Mesenchymal stem cell (in vitro differentiated cells and primary cell): ENCODE results near the gene UPK1A.
A peak's percentile ranks its signal among the peaks of the same experiment; 100 is the strongest.

Experiments
- DNase-seq: peaks from one replicate; pipeline ENCODE4 v3.0.0-alpha.2; 2013
- H2AFZ ChIP-seq: one replicate; pipeline ENCODE4 v1.6.1; 2013; ENCODE audit warnings: low read depth, mild to moderate bottlenecking, control low read depth, inconsistent platforms, low read length, moderate library complexity
- H2AK5ac ChIP-seq: 2 replicates; pipeline ENCODE4 v1.6.1; 2013; ENCODE audit warnings: low read length, moderate library complexity, mild to moderate bottlenecking, inconsistent platforms; ENCODE audit not compliant: severe bottlenecking
- H2BK120ac ChIP-seq: one replicate; pipeline ENCODE4 v1.6.1; 2013; ENCODE audit warnings: low read depth, mild to moderate bottlenecking, inconsistent platforms, low read length, moderate library complexity
- H2BK12ac ChIP-seq, 2 experiments: one replicate each; pipeline ENCODE4 v1.6.1; 2013; ENCODE audit warnings: inconsistent platforms in 2 of 2, low read length in 2 of 2, mild to moderate bottlenecking in 2 of 2, moderate library complexity in 2 of 2, control low read depth in 1 of 2
- H2BK15ac ChIP-seq: one replicate; pipeline ENCODE4 v1.6.1; 2013; ENCODE audit warnings: mild to moderate bottlenecking, low read depth, inconsistent platforms; ENCODE audit not compliant: poor library complexity, severe bottlenecking
- H2BK5ac ChIP-seq: 2 replicates; pipeline ENCODE4 v1.6.1; 2013; ENCODE audit warnings: low read depth, mild to moderate bottlenecking, low read length, control low read depth, inconsistent platforms; ENCODE audit not compliant: poor library complexity, severe bottlenecking
- H3K14ac ChIP-seq, 2 experiments: one replicate each; pipeline ENCODE4 v1.6.1; 2013; ENCODE audit warnings: inconsistent platforms in 2 of 2, low read length in 2 of 2, control low read depth in 1 of 2, mild to moderate bottlenecking in 1 of 2, moderate library complexity in 1 of 2
- H3K18ac ChIP-seq, 2 experiments: one replicate each; pipeline ENCODE4 v1.6.1; 2013; ENCODE audit warnings: inconsistent platforms in 2 of 2, low read length in 2 of 2, control low read depth in 1 of 2, low read depth in 1 of 2, mild to moderate bottlenecking in 1 of 2
- H3K23ac ChIP-seq, 2 experiments: one replicate each; pipeline ENCODE4 v1.6.1; 2013; ENCODE audit warnings: inconsistent platforms in 2 of 2, low read length in 2 of 2, mild to moderate bottlenecking in 2 of 2, moderate library complexity in 2 of 2, control low read depth in 1 of 2
- H3K27ac ChIP-seq: 2 replicates; pipeline ENCODE4 v1.5.1; 2013; ENCODE audit warnings: mild to moderate bottlenecking, moderate library complexity, low read length, control low read depth, inconsistent platforms; ENCODE audit not compliant: poor library complexity, severe bottlenecking
- H3K27me3 ChIP-seq, 2 experiments: 2 replicates each; pipeline versions ENCODE4 v1.6.1 to v1.7.0; 2013; ENCODE audit warnings: low read length in 2 of 2, mild to moderate bottlenecking in 2 of 2, moderate library complexity in 2 of 2, control low read depth in 1 of 2, inconsistent platforms in 1 of 2; ENCODE audit not compliant: control insufficient read depth in 1 of 2, insufficient read depth in 1 of 2
- H3K36me3 ChIP-seq, 2 experiments: 2 replicates each; pipeline versions ENCODE4 v1.6.1 to v1.7.0; 2013; ENCODE audit warnings: low read length in 2 of 2, control low read depth in 1 of 2, inconsistent platforms in 1 of 2, low read depth in 1 of 2, mild to moderate bottlenecking in 1 of 2; ENCODE audit not compliant: insufficient read depth in 2 of 2, control insufficient read depth in 1 of 2
- H3K4ac ChIP-seq, 2 experiments: one replicate each; pipeline ENCODE4 v1.6.1; 2013; ENCODE audit warnings: inconsistent platforms in 2 of 2, low read length in 2 of 2, mild to moderate bottlenecking in 2 of 2, moderate library complexity in 2 of 2, control low read depth in 1 of 2, low read depth in 1 of 2
- H3K4me1 ChIP-seq: 2 replicates; pipeline ENCODE4 v1.6.1; 2013; ENCODE audit warnings: low read depth, low read length, control low read depth; ENCODE audit not compliant: control insufficient read depth, insufficient read depth
- H3K4me2 ChIP-seq: 2 replicates; pipeline ENCODE4 v1.6.1; 2013; ENCODE audit warnings: low read length, mild to moderate bottlenecking, inconsistent platforms; ENCODE audit not compliant: poor library complexity, severe bottlenecking
- H3K4me3 ChIP-seq, 2 experiments: 2 replicates each; pipeline versions ENCODE4 v1.5.1 to v1.7.0; 2013; ENCODE audit warnings: low read length in 2 of 2, mild to moderate bottlenecking in 2 of 2, control low read depth in 1 of 2, low read depth in 1 of 2; ENCODE audit not compliant: insufficient read depth in 1 of 2
- H3K79me1 ChIP-seq: replicated peaks from 2 replicates; pipeline ENCODE4 v1.6.1; 2013; ENCODE audit warnings: mild to moderate bottlenecking, control low read depth, low read length, inconsistent platforms; ENCODE audit not compliant: poor library complexity, severe bottlenecking
- H3K9ac ChIP-seq: 2 replicates; pipeline ENCODE4 v1.7.0; 2013; ENCODE audit warnings: mild to moderate bottlenecking, low read length, moderate library complexity
- H3K9me3 ChIP-seq: 2 replicates; pipeline ENCODE4 v1.7.0; 2013; ENCODE audit warnings: mild to moderate bottlenecking, low read length; ENCODE audit not compliant: control insufficient read depth
- H4K8ac ChIP-seq: one replicate; pipeline ENCODE4 v1.6.1; 2013; ENCODE audit warnings: inconsistent platforms, mild to moderate bottlenecking, low read length, moderate library complexity
- H4K91ac ChIP-seq: one replicate; pipeline ENCODE4 v1.6.1; 2013; ENCODE audit warnings: mild to moderate bottlenecking, low read length, inconsistent platforms
- WGBS: methylation state at CpG from one replicate; pipeline ENCODE4 v1.1.7; 2013; ENCODE audit warnings: mixed read lengths; 5-methylcytosine and 5-hydroxymethylcytosine counted together

Gene UPK1A

GRCh38 chr19:35693835-35694599 lies 27.7 kb downstream of the UPK1A start:
- no peak overlapping the region for H3K14ac ChIP-seq
- no peak overlapping the region for H4K8ac ChIP-seq
- H2BK12ac ChIP-seq, result no peak overlapping the region
- H3K4me2 ChIP-seq, result no peak overlapping the region
- H3K27me3 ChIP-seq, result peaks cover 3 to 9% of the 10 kb centered on the region in 2 experiments
- H2AK5ac ChIP-seq, result no peak overlapping the region
- H3K79me1 ChIP-seq, result no peaks in the 10 kb centered on the region
- 34% methylated on average over 8 of the region's 8 CpGs for WGBS
- H3K36me3 ChIP-seq, result no peaks in the 10 kb centered on the region
- H4K91ac ChIP-seq, result no peak overlapping the region
- peak; percentile 86 for DNase-seq
- H3K27ac ChIP-seq, result no peak overlapping the region
- no peak overlapping the region for H3K4me3 ChIP-seq
- no peak overlapping the region for H2BK5ac ChIP-seq
- H2BK120ac ChIP-seq, result no peak overlapping the region
- no peak overlapping the region for H3K23ac ChIP-seq
- no peaks in the 10 kb centered on the region for H3K9me3 ChIP-seq
- H3K4ac ChIP-seq, result no peak overlapping the region
- H2AFZ ChIP-seq, result no peak overlapping the region
- H2BK15ac ChIP-seq, result no peak overlapping the region
- no peak overlapping the region for H3K9ac ChIP-seq
- no peak overlapping the region for H3K18ac ChIP-seq
- no peaks in the 10 kb centered on the region for H3K4me1 ChIP-seq

GRCh38 chr19:35695895-35696422 lies 29.6 kb downstream of the UPK1A start:
- Histone ChIP-seq H3K4me2 (no peak overlapping the region), H3K9me3 (no peaks in the 10 kb centered on the region), H3K27me3 (peaks cover 3 to 9% of the 10 kb centered on the region in 2 experiments), H3K4me1 (no peaks in the 10 kb centered on the region), H3K27ac (no peak overlapping the region), H2BK15ac (no peak overlapping the region), H3K18ac (no peak overlapping the region), H3K23ac (no peak overlapping the region), H3K4me3 (no peak overlapping the region), H2BK12ac (no peak overlapping the region), H4K91ac (no peak overlapping the region), H3K14ac (no peak overlapping the region), H2BK5ac (no peak overlapping the region), H2AK5ac (no peak overlapping the region), H4K8ac (no peak overlapping the region), H2AFZ (no peak overlapping the region), H3K9ac (no peak overlapping the region), H3K36me3 (no peaks in the 10 kb centered on the region), H2BK120ac (no peak overlapping the region), H3K4ac (no peak overlapping the region), H3K79me1 (no peaks in the 10 kb centered on the region)
- WGBS, result 87% methylated on average over 2 of the region's 2 CpGs
- DNase-seq, result no peak

- H2AFZ ChIP-seq, result no peak overlapping the region
Measured at GRCh38 chr19:35696835-35697234, 30.5 kb downstream of the UPK1A start.

GRCh38 chr19:35702223-35703012 lies 36.1 kb downstream of the UPK1A start:
- no peak overlapping the region for H2AK5ac ChIP-seq
- H3K4ac ChIP-seq, result no peak overlapping the region
- peak overlapping the region; percentile 74 for H3K4me2 ChIP-seq
- peak overlapping the region; percentile 44 for H2AFZ ChIP-seq
- no peak overlapping the region for H3K23ac ChIP-seq
- peak overlapping the region; percentile 65 for H3K9ac ChIP-seq
- H3K9me3 ChIP-seq, result no peaks in the 10 kb centered on the region
- peak overlapping the region in 1 of 2 experiments; percentile 72 for H2BK12ac ChIP-seq
- no peak overlapping the region for H2BK5ac ChIP-seq
- H3K27ac ChIP-seq, result no peak overlapping the region
- no peak overlapping the region for H2BK15ac ChIP-seq
- peak; percentile 98 for DNase-seq
- H3K79me1 ChIP-seq, result no peaks in the 10 kb centered on the region
- no peaks in the 10 kb centered on the region for H3K36me3 ChIP-seq
- WGBS, result under 1% methylated on average over 48 of the region's 50 CpGs
- H3K4me1 ChIP-seq, result peaks cover 7% of the 10 kb centered on the region
- H3K4me3 ChIP-seq, result peak overlapping the region; percentile 57 to 89
- H4K8ac ChIP-seq, result peak overlapping the region; percentile 92
- H3K27me3 ChIP-seq, result peaks cover 0 to 4% of the 10 kb centered on the region in 2 experiments
- H4K91ac ChIP-seq, result no peak overlapping the region
- no peak overlapping the region for H3K18ac ChIP-seq
- H2BK120ac ChIP-seq, result no peak overlapping the region
- no peak overlapping the region for H3K14ac ChIP-seq

More at GRCh38 chr19:35696835-35697234, 30.5 kb downstream of the UPK1A start:
- H2BK120ac ChIP-seq, result no peak overlapping the region
- no peaks in the 10 kb centered on the region for H3K9me3 ChIP-seq
- H3K27me3 ChIP-seq, result peaks cover 3 to 9% of the 10 kb centered on the region in 2 experiments
- WGBS, result 94% methylated on average over 4 of the region's 4 CpGs
- no peak overlapping the region for H3K14ac ChIP-seq
- H2BK12ac ChIP-seq, result no peak overlapping the region
- H3K4me2 ChIP-seq, result no peak overlapping the region
- no peak overlapping the region for H3K4me3 ChIP-seq
- DNase-seq, result no peak
- no peaks in the 10 kb centered on the region for H3K79me1 ChIP-seq
- no peak overlapping the region for H3K18ac ChIP-seq
- H3K4ac ChIP-seq, result no peak overlapping the region
- no peak overlapping the region for H4K91ac ChIP-seq
- no peak overlapping the region for H2BK15ac ChIP-seq
- H3K27ac ChIP-seq, result no peak overlapping the region
- H3K36me3 ChIP-seq, result no peaks in the 10 kb centered on the region
- no peak overlapping the region for H4K8ac ChIP-seq
- no peak overlapping the region for H3K9ac ChIP-seq
- no peak overlapping the region for H2BK5ac ChIP-seq
- no peaks in the 10 kb centered on the region for H3K4me1 ChIP-seq
- no peak overlapping the region for H2AK5ac ChIP-seq
- H3K23ac ChIP-seq, result no peak overlapping the region
